Measurements from ENCODE around the gene CD59.
"Not testable (repeated sequence)": the region's sequence is repeated elsewhere in the genome, so short reads cannot be mapped to it uniquely, and the experiment has no call there.

CD59 gene

DNA sequence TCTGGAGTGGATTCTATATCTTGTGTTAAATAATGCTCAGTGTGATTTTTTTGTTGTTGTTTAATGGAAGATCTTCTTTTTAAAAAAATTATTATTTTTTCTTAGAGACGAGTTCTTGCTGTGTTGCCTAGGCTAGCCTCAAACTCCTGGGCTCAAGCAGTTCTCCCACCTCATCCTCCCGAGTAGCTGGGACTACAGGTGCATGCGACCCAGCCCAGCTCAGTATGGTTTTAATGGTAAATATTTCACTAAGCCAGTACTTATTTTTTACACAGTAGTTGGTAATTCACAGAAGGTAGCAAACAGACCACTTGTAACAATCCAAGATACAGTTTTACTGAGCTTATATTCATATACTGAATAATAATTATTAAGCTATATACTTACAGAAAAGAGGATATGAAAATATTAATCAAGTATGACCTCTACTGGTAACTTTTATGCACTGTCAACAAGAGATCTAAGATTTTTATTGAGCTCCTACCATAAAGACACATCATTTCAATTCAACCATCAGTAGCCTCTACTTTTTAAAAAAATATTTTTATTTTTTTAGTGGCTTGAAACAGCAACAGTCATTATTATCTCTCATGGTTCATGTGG, 6.1 kb upstream of the CD59 start:
- peak in 2 of 6 experiments; percentile 12 to 18 for DNase-seq

DNA sequence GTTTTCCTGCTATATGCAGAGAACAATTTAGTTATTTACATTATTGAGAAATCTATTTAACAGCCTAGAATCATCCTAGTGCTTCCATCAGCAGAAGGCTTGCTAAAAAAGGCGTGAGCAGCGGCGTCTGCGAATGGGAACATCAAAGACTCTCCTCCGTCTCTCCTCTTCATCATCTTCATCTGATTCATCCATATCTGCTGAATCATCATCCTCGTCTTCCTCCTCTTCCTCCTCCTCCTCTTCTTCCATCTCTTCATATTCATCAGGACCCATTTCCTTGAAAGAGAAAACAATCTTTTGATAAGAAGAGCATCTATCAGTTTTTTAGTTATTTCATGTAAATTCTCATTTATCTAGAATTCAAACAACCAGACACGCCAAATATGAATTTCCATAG, 5.6 kb upstream of the CD59 start:
- DNase-seq, result no peak

DNA sequence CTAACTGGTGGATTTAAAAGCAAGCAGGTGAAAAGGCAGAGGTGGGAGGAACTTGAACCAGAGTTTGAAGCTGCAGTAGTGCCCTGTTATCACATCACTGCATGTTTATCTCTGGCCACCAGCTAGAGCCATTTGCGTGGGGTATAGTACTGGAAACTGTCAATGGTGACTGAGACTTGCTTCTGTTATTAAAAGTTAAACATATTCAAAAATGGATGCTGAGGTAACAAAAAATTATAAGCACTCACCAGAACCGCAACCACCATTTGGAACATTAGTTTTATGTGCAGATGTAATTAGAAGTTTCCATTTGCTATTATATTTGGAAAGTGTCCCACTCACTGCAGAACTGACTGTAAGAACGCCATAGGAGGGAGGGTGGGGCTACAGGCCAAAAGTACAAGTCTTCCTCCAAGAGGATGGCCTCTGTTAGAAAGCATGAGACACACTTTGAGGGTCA, 1.2 kb upstream of the CD59 start:
- DNase-seq, result no peak

DNA sequence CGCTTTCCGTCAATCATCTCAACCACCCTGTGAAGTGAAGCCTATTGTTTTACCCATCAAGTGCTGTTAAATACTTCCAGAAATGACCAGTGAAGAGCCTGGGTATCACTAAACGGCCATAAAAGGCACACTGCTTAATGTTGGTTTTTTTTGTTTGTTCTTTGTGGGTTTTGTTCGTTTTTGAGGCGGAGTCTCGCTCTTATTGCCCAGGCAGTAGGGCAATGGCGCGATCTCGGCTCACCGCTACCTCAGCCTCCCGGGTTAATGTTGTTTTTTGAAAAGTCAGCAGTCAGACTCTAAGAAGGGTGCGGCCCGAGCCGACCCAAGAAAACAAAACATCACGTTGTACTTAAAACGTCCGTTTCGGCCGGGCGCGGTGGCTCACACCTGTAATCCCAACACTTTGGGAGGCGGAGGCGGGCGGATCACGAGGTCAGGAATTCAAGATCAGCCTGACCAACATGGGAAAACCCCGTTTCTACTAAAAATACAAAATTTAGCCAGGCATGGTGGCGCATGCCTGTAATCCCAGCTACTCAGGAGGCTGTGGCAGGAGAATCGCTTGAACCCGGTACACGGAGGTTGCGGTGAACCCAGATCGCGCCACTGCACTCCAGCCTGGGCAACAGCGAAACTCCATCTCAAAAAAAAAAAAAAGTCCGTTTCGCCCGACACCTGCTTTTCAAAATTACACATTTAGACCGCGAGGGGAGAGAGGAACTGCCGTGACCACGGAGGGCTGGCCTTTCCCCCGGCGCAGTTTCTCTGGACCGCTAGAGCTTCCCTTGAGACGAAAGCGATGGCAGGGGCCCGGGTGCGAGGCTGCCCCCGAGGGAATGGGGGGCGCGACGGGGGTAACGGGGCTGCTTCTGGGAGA, 714 bp downstream of the CD59 start:
- DNase-seq, result peak; percentile 18 to 61 (median 37)

- DNase-seq, result no peak
Observed at GRCh38 chr11:33734441-33735270, 1.6 kb downstream of the CD59 start.

DNA sequence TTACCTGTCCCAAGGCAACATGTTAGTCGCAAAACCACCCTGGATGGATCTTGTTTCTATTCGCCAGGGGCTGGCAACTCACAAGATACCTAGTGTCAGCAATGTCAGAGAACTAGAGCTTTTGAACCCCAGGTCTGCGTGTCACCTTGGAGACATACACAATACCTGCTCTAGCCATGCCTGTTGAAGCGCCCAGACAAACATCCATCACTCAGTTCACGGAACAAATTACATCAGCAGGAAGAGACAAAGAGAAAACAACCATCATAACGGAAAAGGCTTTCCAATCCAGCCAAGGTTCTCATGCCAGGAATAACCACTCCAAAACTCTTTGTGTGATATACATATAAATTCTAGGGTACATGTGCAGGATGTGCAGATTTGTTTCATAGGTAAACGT, 2.2 kb downstream of the CD59 start:
- no peak for DNase-seq

DNA sequence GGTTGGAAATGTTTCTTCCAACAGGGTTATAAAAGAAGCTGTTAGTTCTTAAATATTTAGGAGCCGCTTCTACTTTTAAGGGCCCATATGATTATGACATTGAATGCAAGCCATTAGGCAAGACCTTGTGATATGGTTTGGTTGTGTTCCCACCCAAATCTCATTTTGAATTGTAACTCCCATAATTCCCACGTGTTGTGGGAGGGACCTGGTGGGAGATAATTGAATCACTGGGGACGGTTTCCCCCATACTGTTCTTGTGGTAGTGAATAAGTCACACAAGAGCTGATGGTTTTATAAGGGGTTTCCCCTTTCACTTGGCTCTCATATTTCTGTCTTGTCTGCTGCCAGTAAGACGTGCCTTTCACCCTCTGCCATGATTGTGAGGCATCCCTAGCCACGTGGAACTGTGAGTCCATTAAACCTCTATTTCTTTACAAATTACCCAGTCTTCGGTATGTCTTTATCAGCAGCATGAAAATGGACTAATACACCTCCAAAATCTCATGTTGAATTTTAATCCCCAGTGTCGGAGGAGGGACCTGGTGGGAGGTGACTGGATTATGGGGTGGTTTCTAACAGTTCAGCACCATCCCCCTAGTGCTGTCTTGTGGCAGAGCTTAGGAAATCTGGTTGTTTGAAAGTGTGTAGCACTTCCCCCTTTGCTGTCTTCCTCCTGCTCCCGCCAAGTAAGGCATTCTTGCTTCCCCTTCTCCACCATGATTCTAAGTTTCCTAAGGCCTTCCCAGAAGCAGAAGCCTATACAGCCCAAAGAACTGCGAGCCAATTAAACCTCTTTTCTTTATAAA, 4.3 kb downstream of the CD59 start:
- DNase-seq, result no peak

- DNase-seq, result no peak
Observed at GRCh38 chr11:33730716-33731115, 5.5 kb downstream of the CD59 start.

GRCh38 chr11:33729072-33729664, 7.1 kb downstream of the CD59 start:
- not testable (repeated sequence) for DNase-seq

DNA sequence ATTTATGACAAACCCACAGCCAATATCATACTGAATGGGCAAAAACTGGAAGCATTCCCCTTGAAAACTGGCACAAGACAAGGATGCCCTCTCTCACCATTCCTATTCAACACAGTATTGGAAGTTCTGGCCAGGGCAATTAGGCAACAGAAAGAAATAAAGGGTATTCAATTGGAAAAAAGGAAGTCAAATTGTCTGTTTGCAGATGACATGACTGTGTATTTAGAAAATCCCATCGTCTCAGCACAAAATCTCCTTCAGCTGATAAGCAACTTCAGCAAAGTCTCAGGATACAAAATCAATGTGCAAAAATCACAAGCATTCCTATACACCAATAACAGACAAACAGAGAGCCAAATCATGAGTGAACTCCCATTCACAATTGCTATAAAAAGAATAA, 8.7 kb downstream of the CD59 start:
- DNase-seq, result not testable (repeated sequence)

- no peak for DNase-seq
Observed at GRCh38 chr11:33725496-33725895, 10.7 kb downstream of the CD59 start.

- DNase-seq, result no peak
Observed at GRCh38 chr11:33724644-33725035, 11.6 kb downstream of the CD59 start.

DNA sequence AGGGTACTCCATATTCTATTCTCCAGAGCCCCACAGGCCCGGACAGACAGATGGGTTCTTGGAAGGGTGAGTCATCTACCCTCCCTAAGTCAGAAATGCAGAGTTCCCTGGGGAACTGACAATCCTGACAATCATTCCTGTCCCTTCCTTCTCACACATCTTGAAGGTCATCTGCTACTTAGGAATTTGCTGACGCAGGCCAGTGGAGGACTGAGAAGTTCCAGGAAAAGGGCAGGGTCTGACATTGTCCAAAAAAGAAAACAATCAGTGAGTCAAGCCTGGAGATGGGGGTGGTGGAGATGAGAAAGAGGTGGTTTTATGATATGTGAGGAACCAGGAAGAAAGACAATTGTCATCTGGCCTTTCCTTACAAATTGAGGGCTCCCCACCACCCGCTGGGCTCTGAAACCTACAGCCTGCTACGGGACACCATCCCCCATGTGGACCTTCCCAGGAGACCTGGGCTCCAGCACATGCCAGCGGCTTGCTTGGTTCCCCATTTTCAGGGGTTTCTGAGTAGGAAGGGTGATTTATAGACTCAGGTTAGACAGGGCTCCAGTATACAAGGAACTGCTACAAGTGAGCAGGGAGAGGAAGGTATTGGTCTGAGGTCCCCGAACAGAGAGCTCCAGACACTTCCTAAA, 12.9 kb downstream of the CD59 start:
- DNase-seq, result no peak

GRCh38 chr11:33722590-33723234, 13.5 kb downstream of the CD59 start:
- DNase-seq, result no peak

DNA sequence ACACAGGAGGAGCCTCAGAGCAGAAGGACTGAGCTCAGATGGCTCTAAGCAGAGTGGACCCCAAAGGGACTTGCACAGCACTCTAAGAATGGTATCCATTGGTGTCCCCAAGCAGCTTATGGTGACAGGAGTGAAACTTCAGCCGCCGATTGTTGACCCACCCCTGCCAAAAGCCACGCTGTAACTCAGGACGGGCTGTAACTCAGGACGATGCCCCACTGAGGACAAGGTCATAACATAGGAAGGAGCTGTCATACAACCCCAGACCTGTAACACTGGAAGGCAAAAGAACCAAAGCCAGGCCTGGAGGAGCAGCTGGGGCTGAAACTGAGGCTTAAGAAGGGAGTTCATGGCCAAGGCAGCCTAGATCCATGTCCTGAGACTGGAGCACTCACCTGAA, 14.2 kb downstream of the CD59 start:
- DNase-seq, result no peak

GRCh38 chr11:33721426-33721825, 14.8 kb downstream of the CD59 start:
- no peak for DNase-seq

DNA sequence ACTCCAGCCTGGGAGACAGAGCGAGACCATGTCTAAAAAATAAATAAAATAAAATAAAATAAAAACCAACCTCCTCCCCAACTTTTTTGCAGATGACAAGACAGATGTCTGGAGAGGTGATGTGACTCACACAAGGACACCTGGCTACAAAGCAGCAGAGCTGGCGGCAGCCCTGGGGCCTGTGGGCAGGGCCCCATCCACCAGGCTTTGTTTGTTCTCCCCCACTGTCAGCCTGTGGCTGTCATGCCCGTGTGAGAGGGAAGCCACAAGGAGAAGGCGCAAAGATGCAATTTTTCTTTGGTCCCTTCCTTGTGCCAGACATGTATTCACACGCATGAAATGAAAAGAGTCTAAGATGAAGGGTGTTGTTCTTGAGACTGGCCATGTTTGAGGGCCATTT, 16.6 kb downstream of the CD59 start:
- no peak for DNase-seq

GRCh38 chr11:33718440-33718839, 17.8 kb downstream of the CD59 start:
- DNase-seq, result no peak

- DNase-seq, result no peak
Observed at GRCh38 chr11:33716243-33716642, 20.0 kb downstream of the CD59 start.

GRCh38 chr11:33713856-33714398, 22.3 kb downstream of the CD59 start:
- DNase-seq, result no peak

Measured in stimulated activated naive CD4-positive, alpha-beta T cell (primary cell).